Parathyroid adenoma (tissue), 2 donors: Measurements from ENCODE around the gene RIMS3.

ENCODE experiments used
- H2AFZ ChIP-seq: fragments of 300-600 bp; sonication (generic); one replicate; pipeline ENCODE4 v1.7.0; 2017; ENCODE audit warnings: antibody characterized with exemption, mild to moderate bottlenecking
- H3K27ac ChIP-seq: fragments of 300-600 bp; sonication (generic); one replicate; pipeline ENCODE4 v1.7.0; 2017
- H3K27me3 ChIP-seq: fragments of 300-600 bp; sonication (generic); one replicate; pipeline ENCODE4 v1.7.0; 2017; ENCODE audit warnings: low read length; ENCODE audit not compliant: control insufficient read depth, insufficient read depth
- H3K36me3 ChIP-seq: fragments of 300-600 bp; sonication (generic); one replicate; pipeline ENCODE4 v1.7.0; 2017; ENCODE audit warnings: low read length; ENCODE audit not compliant: control insufficient read depth, insufficient read depth
- H3K4me1 ChIP-seq: fragments of 300-600 bp; sonication (generic); one replicate; pipeline ENCODE4 v1.7.0; 2017; ENCODE audit warnings: control low read depth
- H3K4me2 ChIP-seq: fragments of 300-600 bp; sonication (generic); one replicate; pipeline ENCODE4 v1.7.0; 2017; ENCODE audit warnings: low read length
- H3K4me3 ChIP-seq: fragments of 300-600 bp; sonication (generic); one replicate; pipeline ENCODE4 v1.7.0; 2017; ENCODE audit warnings: low read depth, low read length
- H3K79me2 ChIP-seq: fragments of 300-600 bp; sonication (generic); one replicate; pipeline ENCODE4 v1.7.0; 2017; ENCODE audit warnings: control low read depth
- H3K9ac ChIP-seq: fragments of 300-600 bp; sonication (generic); one replicate; pipeline ENCODE4 v1.7.0; 2017; ENCODE audit warnings: mild to moderate bottlenecking
- H3K9me3 ChIP-seq: fragments of 300-600 bp; sonication (generic); one replicate; pipeline ENCODE4 v1.7.0; 2017; ENCODE audit warnings: low read length; ENCODE audit not compliant: control insufficient read depth
- CTCF ChIP-seq: fragments of 300-600 bp; sonication (generic); IDR thresholded peaks from one replicate; pipeline ENCODE4 v1.7.0; 2017; ENCODE audit warnings: antibody characterized with exemption, mild to moderate bottlenecking
- donor health status: primary hyperparathyroidism.

Gene RIMS3

GRCh38 chr1:40665335-40666171 is at the start of gene RIMS3:
RIMS3 (minus strand) TSS chr1:40665682; CDS start chr1:40641925, 23,757 bp downstream.
- H3K79me2 ChIP-seq, result no peaks in the 10 kb centered on the region
- H3K27ac ChIP-seq, result no peak within 1 kb of the TSS
- peak within 1 kb of the TSS; percentile 35 for H3K4me3 ChIP-seq
- H3K27me3 ChIP-seq, result no peaks in the 10 kb centered on the region
- no peak within 1 kb of the TSS for H3K9ac ChIP-seq
- no peaks in the 10 kb centered on the region for H3K9me3 ChIP-seq
- peak within 1 kb of the TSS; percentile 66 for H2AFZ ChIP-seq
- H3K36me3 ChIP-seq, result no peaks in the 10 kb centered on the region
- peaks cover 3% of the 10 kb centered on the region for H3K4me1 ChIP-seq
- peak within 1 kb of the TSS; percentile 76 for H3K4me2 ChIP-seq
- no peak for TF ChIP-seq CTCF

- H3K36me3 ChIP-seq, result no peaks in the 10 kb centered on the region
- H2AFZ ChIP-seq, result no peak overlapping the region
- no peak overlapping the region for H3K9ac ChIP-seq
- no peaks in the 10 kb centered on the region for H3K9me3 ChIP-seq
- H3K4me1 ChIP-seq, result peaks cover 16% of the 10 kb centered on the region
- H3K27ac ChIP-seq, result peak overlapping the region; percentile 62
- H3K27me3 ChIP-seq, result no peaks in the 10 kb centered on the region
- peaks cover 24% of the 10 kb centered on the region for H3K79me2 ChIP-seq
- TF ChIP-seq CTCF, result no peak
- no peak overlapping the region for H3K4me3 ChIP-seq
- peak overlapping the region; percentile 32 for H3K4me2 ChIP-seq
These were observed 47.5 kb upstream of the RIMS3 start for GRCh38 chr1:40712997-40713396.

GRCh38 chr1:40712405-40712944 is 47.0 kb upstream of the RIMS3 start:
- no peaks in the 10 kb centered on the region for H3K9me3 ChIP-seq
- H3K79me2 ChIP-seq, result peaks cover 24% of the 10 kb centered on the region
- H2AFZ ChIP-seq, result no peak overlapping the region
- no peaks in the 10 kb centered on the region for H3K27me3 ChIP-seq
- TF ChIP-seq CTCF, result no peak
- H3K4me2 ChIP-seq, result peak overlapping the region; percentile 70
- no peaks in the 10 kb centered on the region for H3K36me3 ChIP-seq
- peaks cover 16% of the 10 kb centered on the region for H3K4me1 ChIP-seq
- H3K9ac ChIP-seq, result no peak overlapping the region
- peak overlapping the region; percentile 94 for H3K4me3 ChIP-seq
- H3K27ac ChIP-seq, result peak overlapping the region; percentile 95

- Histone ChIP-seq H3K4me3 (peak overlapping the region; percentile 94), H3K9me3 (no peaks in the 10 kb centered on the region), H3K4me1 (peaks cover 15% of the 10 kb centered on the region), H3K27me3 (no peaks in the 10 kb centered on the region), H3K27ac (peak overlapping the region; percentile 95), H3K4me2 (peak overlapping the region; percentile 70), H3K36me3 (no peaks in the 10 kb centered on the region), H3K9ac (no peak overlapping the region), H2AFZ (no peak overlapping the region), H3K79me2 (peaks cover 24% of the 10 kb centered on the region)
- TF ChIP-seq CTCF, result no peak
These were observed 46.3 kb upstream of the RIMS3 start for GRCh38 chr1:40711465-40712404.
